Stimulated activated CD8-positive, alpha-beta memory T cell treated with anti-CD3 and anti-CD28 coated beads, Interleukin-2, amount 100 ng/mL, for 1 hour (primary cell): ENCODE data around the gene ANXA3.
"Not testable (repeated sequence)": the region's sequence is repeated elsewhere in the genome, so short reads cannot be mapped to it uniquely, and the experiment has no call there.

Experiments used
- DNase-seq, 2 donors: peaks; one replicate each; pipeline ENCODE4 v3.0.0-alpha.2; 2020; ENCODE audit warnings: low read depth in 2 of 2

ANXA3 gene, protein sequence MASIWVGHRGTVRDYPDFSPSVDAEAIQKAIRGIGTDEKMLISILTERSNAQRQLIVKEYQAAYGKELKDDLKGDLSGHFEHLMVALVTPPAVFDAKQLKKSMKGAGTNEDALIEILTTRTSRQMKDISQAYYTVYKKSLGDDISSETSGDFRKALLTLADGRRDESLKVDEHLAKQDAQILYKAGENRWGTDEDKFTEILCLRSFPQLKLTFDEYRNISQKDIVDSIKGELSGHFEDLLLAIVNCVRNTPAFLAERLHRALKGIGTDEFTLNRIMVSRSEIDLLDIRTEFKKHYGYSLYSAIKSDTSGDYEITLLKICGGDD

DNA sequence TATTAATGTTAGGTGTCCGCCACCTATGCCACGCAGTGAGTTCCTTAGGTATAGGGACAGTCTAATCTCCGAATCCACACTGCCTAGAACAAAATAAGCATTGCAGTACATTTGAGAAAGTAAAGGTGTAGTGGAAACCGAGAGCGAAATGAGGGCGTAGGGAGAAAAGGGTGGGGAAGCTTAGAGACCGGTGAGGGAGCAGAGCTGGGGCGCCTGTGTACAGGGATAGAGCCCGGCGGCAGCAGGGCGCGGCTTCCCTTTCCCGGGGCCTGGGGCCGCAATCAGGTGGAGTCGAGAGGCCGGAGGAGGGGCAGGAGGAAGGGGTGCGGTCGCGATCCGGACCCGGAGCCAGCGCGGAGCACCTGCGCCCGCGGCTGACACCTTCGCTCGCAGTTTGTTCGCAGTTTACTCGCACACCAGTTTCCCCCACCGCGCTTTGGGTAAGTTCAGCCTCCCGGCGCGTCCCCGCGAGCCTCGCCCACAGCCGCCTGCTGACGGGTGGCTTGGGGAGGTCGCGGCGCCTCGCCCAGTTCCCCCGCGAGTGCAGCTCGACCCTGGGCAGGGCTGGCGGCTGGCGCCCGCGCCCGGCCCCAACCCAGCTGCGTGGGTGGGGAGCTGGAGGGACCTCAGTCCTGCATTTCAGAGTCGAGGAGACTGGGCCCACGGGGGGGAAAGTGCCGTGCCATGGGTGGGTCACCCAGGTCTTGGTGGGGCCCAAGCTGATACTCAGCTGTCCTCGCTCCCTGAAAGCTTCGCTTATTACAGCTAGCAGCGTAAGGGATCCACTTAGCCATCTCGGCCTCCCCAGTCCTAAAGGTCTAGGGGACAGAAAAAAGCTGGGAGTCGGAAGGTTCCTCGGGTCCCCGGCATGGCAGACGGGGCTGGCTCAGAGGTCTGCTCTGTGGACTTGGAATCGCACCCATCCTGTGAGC lies at the start of gene ANXA3:
TSS of gene ANXA3 (plus strand) at position 351 of the 932 bp plus-strand sequence. CDS start 2,704 bp downstream, outside the sequence.
- no peak for DNase-seq

DNA sequence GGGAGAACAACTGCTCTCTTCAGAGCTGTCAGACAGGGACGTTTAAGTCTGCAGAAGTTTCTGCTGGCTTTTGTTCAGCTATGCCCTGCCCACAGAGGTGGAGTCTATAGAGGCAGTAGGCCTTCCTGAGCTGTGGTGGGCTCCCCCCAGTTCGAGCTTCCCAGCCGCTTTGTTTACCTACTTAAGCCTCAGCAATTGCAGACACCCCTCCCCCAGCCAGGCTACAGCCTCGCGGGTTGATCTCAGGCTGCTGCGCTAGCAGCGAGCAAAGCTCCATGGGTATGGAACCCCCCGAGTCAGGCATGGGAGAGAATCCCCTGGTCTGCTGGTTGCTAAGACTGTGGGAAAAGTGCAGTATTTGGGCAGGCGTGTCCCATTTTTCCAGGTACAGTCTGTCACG lies 45.3 kb upstream of the ANXA3 start:
- not testable (repeated sequence) for DNase-seq

DNA sequence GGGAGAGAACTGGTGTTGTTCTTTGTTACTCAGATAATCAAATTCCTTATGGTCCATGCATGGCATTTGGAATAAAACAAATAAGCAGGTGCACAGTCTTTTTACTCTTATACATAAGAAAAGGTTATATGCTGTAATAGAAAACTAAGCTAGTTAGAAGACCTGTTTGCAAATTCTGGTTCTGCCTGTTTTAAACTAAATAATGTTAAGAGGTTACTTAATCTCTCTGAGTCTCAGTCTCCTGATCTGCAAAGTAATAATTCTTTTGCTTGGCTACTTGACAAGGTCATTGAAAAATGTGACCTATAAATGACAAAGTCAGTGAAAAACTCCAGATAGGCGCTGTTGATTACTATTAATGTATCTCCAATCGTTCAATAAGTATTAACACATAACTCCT lies 42.5 kb upstream of the ANXA3 start:
- no peak for DNase-seq

DNA sequence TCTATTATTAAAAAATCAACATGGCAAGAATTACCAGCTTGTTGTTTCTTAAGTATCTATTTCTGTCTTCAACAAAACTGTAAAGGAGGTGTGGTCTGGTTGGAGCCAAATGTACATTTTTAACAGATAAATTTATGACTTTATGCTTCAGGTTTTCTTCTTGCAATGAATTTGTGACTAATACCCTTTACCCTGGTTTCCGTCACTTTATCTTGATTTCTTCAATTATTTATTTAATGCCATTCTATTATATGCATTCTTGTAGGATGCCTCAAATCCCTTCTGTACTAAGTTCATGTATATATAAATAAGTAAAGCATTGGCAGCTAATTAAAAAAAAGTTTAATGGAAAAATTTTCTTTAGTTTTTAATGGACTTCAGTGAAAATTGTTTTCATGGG lies 41.5 kb upstream of the ANXA3 start:
- DNase-seq, result no peak

DNA sequence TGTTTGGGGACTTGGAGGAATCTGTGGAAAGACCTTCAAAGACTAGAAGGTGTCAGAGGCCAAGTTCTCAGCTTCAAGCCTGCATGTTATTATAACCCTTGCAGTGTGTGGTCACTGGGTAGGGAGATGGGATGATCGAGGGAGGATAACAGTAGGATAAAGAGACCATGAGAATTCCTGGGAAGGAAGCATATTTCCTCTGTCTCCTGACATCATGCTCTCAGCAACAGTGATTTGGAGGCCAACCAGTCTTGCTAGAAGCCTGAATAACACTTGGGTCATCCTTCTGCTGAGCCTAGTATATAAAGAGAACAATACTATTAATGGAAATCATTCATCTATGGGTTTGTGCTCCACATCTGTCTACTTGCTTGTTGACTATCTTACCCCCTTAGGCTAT lies 40.9 kb upstream of the ANXA3 start:
- no peak for DNase-seq

DNA sequence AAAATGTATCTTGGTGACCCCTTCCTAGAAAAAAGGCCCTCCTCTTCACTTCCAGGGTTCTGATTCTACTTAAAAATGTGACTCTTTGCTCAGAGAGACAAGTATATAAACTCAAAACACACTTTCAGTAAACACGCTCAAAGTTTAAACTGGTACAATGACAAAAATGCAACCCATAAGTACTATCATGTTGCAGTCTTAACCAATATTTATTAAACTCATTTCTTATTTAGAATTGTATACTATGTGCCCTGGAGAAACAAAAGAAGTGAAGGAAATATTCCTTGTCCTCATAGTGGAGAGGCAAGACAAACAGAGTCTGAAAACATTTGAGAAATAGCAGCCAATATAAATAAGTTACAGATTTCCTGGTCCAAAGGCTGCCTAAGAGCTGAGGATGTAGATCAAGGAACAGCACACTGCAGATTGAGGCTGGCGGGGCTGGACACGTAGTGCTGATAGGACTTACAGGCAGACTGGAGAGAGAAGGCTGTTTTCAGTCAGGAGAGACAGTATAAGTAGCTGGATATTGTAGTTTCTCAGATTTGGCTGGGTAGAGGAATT lies 39.1 kb upstream of the ANXA3 start:
- DNase-seq, result no peak

DNA sequence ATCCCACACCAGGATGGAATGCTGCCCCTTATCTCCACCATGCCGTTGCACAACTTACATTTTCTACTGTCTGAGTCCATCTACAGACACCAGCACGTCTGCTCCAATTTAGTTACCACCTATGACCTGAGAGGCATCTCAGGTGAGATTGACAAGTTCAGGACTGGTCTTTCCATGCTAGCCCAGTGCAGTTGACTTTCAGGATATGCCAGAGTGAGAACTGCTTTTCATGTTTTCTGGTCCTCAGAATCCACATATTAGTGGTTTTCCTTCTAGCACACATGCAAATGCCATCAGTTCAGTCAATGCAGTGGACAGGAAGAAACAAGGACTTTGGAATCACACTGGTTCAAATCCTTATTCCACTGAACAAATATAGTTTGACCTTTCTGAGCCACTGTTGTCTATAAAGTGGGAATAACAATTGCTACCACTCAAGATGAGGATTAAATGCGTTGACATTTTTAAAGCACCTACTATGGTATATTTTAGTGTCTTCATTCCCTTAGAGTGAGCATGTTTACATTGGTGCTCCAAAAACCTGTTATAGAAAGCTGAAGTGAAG lies 38.1 kb upstream of the ANXA3 start:
- DNase-seq, result no peak

DNA sequence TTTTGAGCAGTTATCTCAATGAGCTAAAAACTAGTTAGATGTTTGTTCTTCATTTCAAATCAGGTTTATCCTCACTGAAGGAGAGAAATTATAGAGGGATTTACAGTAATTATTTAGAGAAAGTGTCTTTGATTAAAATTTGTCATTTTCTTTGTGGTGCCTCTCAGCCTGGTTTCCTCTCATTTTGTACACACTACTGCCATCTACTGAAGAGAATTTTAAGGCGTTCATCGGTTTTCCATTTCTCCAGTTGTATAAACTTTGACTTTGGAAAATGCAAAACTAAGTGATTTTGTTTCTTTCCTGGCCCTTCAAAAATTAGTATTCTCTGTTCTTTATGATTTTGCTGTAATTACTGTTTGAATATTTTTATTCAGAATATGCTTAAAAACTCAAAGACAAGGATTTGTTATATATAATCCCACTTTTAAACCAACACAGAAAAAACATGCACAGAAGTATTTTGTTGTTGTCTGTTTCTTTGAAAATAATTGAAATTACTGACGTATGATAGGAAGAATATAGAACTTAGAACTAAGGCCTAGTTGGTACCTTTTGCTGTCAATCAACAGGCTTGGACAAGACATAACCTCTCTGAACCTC lies 34.4 kb upstream of the ANXA3 start:
- no peak for DNase-seq

DNA sequence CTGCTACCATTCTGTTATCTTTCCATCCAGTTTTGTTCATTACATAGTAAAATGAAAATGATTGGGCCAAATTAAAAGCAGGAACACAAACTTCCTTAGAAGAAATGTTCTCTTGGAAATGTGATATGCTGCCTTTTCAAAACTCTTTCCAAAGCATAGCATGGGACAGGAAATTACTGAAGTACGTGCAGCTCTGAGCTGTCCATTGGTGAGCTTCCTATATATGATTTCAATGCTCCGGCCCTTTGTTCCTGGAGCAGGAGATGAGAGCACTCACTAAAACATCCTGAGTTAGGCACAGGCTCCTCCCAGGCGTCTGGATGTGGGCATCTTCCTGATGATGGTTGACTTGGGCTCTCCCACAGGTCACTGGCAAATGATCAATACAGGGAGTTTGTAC lies 33.0 kb upstream of the ANXA3 start:
- no peak for DNase-seq

DNA sequence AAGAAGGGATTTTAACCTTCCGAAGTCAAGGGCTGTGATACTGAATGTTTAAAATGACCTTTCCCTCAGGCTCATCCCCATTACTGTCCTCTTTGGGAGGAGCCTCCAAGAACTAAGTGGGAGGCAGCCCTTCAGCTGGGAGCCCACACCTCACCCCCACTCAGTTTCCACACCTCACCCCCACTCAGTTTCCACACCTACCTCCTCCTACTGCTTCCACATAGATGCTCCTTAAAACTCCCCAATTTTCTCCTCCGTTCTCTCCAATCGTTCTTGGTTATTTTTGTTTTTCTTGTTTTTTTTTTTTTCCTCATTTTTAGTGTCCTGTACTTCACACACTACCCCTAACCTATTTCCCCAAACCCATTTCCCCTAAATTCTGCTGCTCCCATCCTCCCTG lies 31.6 kb upstream of the ANXA3 start:
- no peak for DNase-seq

DNA sequence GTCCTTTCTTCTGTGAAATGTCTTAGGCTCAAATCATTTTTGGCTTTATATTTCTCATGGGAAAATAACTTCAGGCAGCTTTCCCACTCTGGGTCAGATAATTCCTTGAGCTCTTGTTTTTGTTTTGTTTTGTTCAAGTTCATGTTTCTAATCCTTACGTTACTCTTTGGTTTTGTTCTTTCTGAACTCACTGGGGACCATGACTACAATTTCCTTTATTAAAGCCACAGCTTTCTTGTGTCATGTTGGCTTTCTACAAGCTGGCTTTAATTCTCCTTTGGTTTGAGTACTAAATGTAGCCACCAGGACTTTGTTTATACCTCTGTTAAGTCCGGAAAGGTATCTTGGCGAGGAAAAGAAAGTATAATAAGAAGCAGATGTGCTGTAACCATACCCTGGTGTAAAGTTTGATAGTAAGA lies 30.8 kb upstream of the ANXA3 start:
- DNase-seq, result no peak

DNA sequence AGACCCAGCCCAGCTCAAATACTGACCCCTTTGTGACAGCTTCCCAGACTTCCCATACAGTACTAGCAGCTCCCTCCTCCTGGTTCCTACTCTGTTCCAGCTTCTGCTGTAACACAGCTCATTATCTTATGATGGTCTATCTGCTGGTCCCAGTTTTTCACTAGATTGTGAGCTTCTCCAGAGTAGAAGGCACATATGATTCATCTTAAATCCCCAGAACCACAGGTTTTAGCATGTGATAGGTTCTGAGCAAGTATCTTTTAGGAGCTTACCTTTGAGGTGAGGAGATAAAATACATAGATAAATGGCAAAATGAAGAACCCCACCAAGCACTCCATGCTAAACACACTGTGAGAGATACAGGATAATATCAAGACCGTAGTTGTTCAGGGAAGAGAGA lies 27.6 kb upstream of the ANXA3 start:
- DNase-seq, result no peak

DNA sequence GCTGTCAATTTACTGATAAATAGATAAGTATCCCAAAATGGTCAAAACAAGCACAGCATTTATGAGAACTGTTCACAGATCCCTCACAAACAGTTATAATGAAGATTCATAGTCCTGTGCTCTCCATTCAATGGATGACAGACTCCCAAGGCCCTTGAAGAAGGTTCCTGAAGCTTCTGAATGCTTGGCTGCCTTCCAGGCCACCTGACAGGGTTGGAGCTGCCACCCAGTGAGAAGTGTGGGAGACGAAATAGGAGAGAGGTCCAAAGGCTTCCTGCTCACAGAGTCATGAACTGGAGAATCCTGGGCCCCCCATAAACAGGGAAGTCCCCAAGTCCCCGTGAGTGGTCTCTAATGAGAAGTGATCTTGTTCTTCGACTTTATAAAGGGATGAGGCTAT lies 26.0 kb upstream of the ANXA3 start:
- no peak for DNase-seq

DNA sequence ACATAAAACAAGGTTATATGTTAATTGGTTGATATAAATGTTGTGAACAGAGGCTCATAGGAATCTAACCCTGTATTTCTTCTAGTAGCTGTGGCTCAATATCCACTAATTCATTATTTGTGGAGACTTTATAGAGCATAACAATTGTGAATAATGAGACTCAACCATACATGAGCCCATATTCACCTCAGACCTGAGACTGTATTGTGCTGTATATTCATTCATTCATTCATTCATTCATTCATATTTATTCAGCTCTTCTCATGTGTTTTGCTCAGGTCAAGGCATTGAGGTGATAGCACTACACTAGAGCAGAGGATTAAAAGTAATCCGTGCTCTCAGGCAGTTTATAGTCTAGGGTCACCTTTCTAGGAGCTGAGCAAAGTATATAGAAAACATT lies 24.5 kb upstream of the ANXA3 start:
- no peak for DNase-seq

DNA sequence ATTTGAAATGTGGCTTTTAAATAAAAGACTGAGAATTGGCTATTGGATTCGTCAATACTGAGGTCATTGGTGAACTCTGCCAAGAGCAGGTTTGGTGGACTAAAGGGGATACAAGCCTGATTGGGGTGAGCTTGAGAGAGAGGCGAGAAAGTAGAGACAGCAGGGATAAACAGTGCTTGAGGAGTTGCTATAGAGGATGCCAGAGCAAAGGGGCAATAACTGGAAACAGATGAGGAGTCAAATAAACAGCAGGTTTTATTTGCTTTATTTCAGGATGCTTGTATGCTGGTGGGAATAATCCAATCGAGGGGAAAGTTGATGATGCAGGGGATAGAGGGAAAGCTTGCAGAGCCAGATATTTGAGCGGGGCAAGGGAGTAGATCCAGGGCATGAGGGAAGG lies 24.0 kb upstream of the ANXA3 start:
- no peak for DNase-seq

DNA sequence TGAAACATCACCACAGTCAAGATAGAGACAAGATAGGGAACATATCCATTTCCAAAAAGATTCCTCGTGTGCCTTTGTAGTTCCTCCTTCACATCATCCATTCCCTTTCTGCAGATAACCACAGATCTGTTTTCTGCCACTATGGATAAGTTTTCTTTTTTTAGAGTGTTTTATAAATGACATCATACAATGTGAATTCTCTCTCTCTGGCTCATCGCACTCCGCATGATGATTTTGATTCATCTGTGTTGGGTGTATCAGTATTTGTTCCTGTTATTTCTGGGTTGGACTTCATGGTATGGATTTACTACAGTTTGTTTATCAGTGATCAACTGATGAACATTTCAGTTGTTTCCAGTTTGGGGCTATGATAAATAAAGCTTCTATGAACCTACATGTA lies 23.2 kb upstream of the ANXA3 start:
- DNase-seq, result no peak

DNA sequence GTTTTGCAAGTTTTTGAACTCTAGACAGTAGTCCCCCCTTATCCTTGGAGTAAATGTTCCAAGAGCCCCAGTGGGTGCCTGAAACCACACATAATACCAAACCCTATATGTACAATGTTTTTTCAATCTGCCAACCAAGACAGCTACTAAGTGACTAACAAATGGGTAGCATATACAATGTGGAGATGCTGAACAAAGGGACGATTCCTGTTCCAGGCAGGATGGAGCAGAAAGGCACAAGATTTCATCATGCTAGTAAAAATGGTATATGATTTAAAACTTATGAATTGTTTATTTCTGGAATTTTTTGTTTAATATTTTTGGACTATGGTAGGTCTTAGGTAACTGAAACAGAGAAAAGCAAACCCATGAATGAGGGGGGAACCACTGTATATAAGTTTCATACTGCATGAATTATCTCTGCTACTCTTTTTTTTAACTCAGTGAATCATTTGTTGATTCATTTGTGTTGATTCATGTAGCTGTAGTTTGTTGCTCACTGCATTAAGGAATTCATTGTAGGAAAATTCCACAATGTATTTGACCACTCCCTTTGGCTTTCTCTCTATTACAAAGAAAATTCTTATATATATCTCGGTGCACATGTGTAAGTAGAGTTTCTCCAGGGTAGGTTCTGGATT lies 21.9 kb upstream of the ANXA3 start:
- DNase-seq, result no peak

DNA sequence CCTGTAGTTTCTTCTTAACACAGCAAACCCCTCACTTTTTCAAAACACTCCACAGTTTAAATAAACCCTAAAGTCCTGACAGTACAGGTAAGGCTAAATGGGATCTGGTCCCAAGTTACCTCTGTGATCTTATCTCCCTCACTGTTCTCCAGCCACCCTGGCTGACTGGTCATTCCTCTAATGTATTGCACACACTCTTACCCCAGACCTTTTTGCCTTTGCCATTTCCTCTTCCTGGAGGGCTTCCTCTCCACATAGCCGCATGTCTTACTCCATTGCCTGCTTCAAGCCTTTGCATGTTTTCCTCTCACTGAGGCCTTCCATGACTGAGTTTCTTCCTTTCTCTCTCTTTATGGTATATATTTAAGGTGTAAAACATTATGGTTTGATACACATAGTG lies 19.5 kb upstream of the ANXA3 start:
- DNase-seq, result no peak

DNA sequence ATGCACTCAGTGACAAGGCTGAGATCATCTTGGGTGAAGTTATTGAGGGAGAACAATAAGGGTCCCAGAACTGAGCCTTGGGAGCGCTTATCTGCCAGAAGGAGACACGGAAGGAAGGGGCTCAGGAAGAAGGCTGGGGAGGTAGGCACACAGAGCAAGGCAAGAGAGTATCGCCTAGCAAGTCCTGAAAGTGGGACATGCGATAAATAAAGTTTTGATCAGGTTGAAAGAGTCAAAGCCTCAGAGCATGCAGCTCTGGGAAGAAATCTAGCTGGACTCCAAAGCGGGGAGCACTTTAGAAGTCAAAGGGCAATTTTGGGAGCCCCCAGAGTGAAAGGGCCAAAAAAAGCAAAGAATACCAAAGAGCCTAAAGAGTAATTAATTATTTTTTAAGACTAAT lies 17.7 kb upstream of the ANXA3 start:
- no peak for DNase-seq

DNA sequence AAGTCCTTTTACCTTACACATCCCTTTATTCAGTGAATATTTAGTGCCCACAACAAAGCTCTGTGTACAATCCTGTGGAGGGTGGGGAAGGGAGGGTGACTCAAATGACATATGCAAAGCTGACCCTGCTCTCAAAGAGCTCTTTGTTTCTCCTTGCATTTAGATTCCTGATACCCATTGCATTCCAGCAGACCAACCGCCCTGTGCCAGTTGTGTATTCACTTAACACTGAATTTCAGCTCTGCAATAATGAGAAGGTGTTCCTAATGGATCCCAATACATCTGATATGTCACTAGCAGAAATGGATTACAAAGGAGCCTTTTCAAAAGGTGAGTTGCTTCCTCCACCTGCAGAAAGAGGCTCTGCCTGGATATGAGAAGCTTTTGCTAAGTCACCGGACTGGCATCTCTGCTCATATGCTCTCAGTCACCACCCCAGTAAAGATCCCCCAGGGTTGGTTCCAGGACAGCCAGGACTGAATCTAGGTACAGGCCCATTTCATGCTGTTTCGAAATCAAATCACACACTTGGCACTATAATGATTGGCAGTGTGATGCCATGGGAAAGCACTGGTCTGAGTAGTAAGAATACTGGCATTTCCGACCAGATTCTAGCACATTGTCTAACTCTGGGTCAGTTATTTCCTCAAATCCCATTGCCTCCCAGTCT lies 17.1 kb upstream of the ANXA3 start:
- no peak for DNase-seq

DNA sequence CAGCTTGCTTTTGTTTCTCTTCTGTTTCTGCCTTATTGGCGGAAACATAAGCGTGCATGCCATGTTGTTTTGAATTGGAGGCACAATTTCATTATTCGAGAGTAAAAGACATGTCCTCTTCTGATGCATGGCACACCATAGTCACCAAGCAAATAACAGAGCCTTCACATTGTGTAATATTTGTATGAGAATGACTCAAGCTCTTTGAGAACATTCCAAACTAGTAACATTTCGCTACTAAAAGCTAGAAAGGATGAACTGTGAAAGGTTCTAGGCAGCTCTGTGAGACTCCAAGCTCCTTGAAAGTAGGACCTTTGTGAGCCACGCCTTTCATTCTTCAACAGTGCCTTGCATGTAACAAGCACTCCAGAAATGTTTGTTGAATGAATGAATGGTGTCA lies 9.2 kb upstream of the ANXA3 start:
- no peak for DNase-seq
